Activated CD8-positive, alpha-beta memory T cell treated with anti-CD3 and anti-CD28 coated beads, Interleukin-2, amount 50 U/mL, for 48 hours (primary cell): Measurements from ENCODE around the gene ASIC2.

Experiments
- DNase-seq: peaks from one replicate; pipeline ENCODE4 v3.0.0-alpha.2; 2020

Gene ASIC2

GRCh38 chr17:33202796-33203495 lies 90.1 kb downstream of the ASIC2 start:
- no peak for DNase-seq

GRCh38 chr17:33202021-33202420 lies 91.1 kb downstream of the ASIC2 start:
- DNase-seq, result no peak

GRCh38 chr17:33201283-33201682 lies 91.8 kb downstream of the ASIC2 start:
- no peak for DNase-seq

GRCh38 chr17:33200587-33200986 lies 92.5 kb downstream of the ASIC2 start:
- no peak for DNase-seq

GRCh38 chr17:33199571-33200510 lies 93.3 kb downstream of the ASIC2 start:
- DNase-seq, result no peak

GRCh38 chr17:33198954-33199353 lies 94.1 kb downstream of the ASIC2 start:
- no peak for DNase-seq

- no peak for DNase-seq
These were observed 95.8 kb downstream of the ASIC2 start for GRCh38 chr17:33197342-33197741.

GRCh38 chr17:33196883-33197282 lies 96.2 kb downstream of the ASIC2 start:
- no peak for DNase-seq

- no peak for DNase-seq
These were observed 99.9 kb downstream of the ASIC2 start for GRCh38 chr17:33192951-33193911.

GRCh38 chr17:33183487-33184026 lies 109.5 kb downstream of the ASIC2 start:
- no peak for DNase-seq

GRCh38 chr17:33179151-33179550 lies 113.9 kb downstream of the ASIC2 start:
- no peak for DNase-seq

GRCh38 chr17:33178681-33179080 lies 114.4 kb downstream of the ASIC2 start:
- no peak for DNase-seq

GRCh38 chr17:33175562-33175961 lies 117.5 kb downstream of the ASIC2 start:
- DNase-seq, result no peak

- no peak for DNase-seq
These were observed 121.2 kb downstream of the ASIC2 start for GRCh38 chr17:33171931-33172330.

- DNase-seq, result no peak
These were observed 123.4 kb downstream of the ASIC2 start for GRCh38 chr17:33169580-33170285.

- no peak for DNase-seq
These were observed 125.4 kb downstream of the ASIC2 start for GRCh38 chr17:33167736-33168135.

- no peak for DNase-seq
These were observed 126.6 kb downstream of the ASIC2 start for GRCh38 chr17:33166472-33166871.

GRCh38 chr17:33164169-33164881 lies 128.8 kb downstream of the ASIC2 start:
- DNase-seq, result no peak

- DNase-seq, result no peak
These were observed 129.4 kb downstream of the ASIC2 start for GRCh38 chr17:33163533-33164168.

- DNase-seq, result no peak
These were observed 138.1 kb downstream of the ASIC2 start for GRCh38 chr17:33154869-33155455.
